Osteocyte (in vitro differentiated cells): Measurements from ENCODE around the gene USP20. TPM values are rescaled to one million over a fixed set of nuclear protein-coding genes. Genes with fewer than 3 reads are reported as not detected.

Source experiments
- DNase-seq: peaks from one replicate; pipeline ENCODE4 v3.0.0; 2021; ENCODE audit warnings: mixed read lengths; ENCODE audit not compliant: unreplicated experiment; ENCODE audit errors: extremely low spot score
- H3K27ac Mint-ChIP-seq: one replicate; pipeline ENCODE4 v1.8.0; 2021; ENCODE audit warnings: mild to moderate bottlenecking, mixed read lengths; ENCODE audit not compliant: unreplicated experiment
- H3K27me3 Mint-ChIP-seq: one replicate; pipeline ENCODE4 v1.8.0; 2021; ENCODE audit warnings: mixed read lengths; ENCODE audit not compliant: unreplicated experiment
- H3K36me3 Mint-ChIP-seq: one replicate; pipeline ENCODE4 v1.8.0; 2021; ENCODE audit warnings: mixed read lengths; ENCODE audit not compliant: unreplicated experiment
- H3K4me1 Mint-ChIP-seq: one replicate; pipeline ENCODE4 v1.8.0; 2021; ENCODE audit warnings: mixed read lengths; ENCODE audit not compliant: unreplicated experiment
- H3K4me3 Mint-ChIP-seq: one replicate; pipeline ENCODE4 v1.8.0; 2021; ENCODE audit warnings: mild to moderate bottlenecking, moderate library complexity, mixed read lengths; ENCODE audit not compliant: unreplicated experiment
- H3K9me3 Mint-ChIP-seq: one replicate; pipeline ENCODE4 v1.8.0; 2021; ENCODE audit warnings: mixed read lengths; ENCODE audit not compliant: unreplicated experiment
- total RNA-seq: library from RNA; stranded (reverse); gene quantifications from 2 replicates; pipeline ENCODE4 v1.2.1, GENCODE V29; 2021
- TF ChIP-seq, protein P1 (sequence below): fragments of 200-600 bp; sonication (generic); IDR thresholded peaks from 2 replicates; pipeline ENCODE4 v1.5.0; 2021; ENCODE audit warnings: antibody characterized with exemption, mild to moderate bottlenecking, moderate library complexity

Gene USP20
- total RNA-seq, 1 donor from 2014 or later = 32.6 TPM

DNA sequence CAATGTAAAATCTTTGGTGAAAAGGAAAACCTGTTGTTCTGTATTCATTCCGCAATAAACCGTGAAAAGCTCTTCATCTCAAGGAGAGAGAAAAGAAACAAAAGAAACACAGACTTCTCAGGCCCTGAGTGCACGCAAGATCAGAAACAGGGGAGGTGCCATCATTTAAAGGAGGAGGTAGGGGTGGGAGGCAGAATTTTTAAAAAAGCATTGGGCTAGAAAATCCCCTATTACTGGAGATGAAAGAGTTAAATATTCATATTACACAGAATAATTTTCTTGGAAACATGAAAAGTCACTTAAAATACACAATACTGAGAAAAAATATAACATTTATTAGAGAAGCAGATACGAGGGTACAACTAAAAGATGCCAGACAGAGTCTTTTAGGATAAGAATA is 56.3 kb downstream of the USP20 start:
- H3K9me3 Mint-ChIP-seq = no peaks in the 10 kb centered on the region
- H3K4me3 Mint-ChIP-seq = peak overlapping the region; percentile 62
- H3K36me3 Mint-ChIP-seq = peaks cover 24% of the 10 kb centered on the region
- H3K27ac Mint-ChIP-seq = peak overlapping the region; percentile 89
- no peaks in the 10 kb centered on the region for H3K27me3 Mint-ChIP-seq
- H3K4me1 Mint-ChIP-seq = peaks cover 33% of the 10 kb centered on the region
- TF ChIP-seq, protein P1, sequence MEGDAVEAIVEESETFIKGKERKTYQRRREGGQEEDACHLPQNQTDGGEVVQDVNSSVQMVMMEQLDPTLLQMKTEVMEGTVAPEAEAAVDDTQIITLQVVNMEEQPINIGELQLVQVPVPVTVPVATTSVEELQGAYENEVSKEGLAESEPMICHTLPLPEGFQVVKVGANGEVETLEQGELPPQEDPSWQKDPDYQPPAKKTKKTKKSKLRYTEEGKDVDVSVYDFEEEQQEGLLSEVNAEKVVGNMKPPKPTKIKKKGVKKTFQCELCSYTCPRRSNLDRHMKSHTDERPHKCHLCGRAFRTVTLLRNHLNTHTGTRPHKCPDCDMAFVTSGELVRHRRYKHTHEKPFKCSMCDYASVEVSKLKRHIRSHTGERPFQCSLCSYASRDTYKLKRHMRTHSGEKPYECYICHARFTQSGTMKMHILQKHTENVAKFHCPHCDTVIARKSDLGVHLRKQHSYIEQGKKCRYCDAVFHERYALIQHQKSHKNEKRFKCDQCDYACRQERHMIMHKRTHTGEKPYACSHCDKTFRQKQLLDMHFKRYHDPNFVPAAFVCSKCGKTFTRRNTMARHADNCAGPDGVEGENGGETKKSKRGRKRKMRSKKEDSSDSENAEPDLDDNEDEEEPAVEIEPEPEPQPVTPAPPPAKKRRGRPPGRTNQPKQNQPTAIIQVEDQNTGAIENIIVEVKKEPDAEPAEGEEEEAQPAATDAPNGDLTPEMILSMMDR = no peak
- no peak for DNase-seq

GRCh38 chr9:129894120-129894823 is 59.0 kb downstream of the USP20 start:
- Mint-ChIP-seq H3K4me1 (peaks cover 22% of the 10 kb centered on the region), H3K27me3 (no peaks in the 10 kb centered on the region), H3K4me3 (no peak overlapping the region), H3K27ac (no peak overlapping the region), H3K9me3 (no peaks in the 10 kb centered on the region), H3K36me3 (peaks cover 36% of the 10 kb centered on the region)
- TF ChIP-seq, protein P1 = no peak
- no peak for DNase-seq

- peaks cover 21% of the 10 kb centered on the region for H3K4me1 Mint-ChIP-seq
- no peaks in the 10 kb centered on the region for H3K27me3 Mint-ChIP-seq
- no peak overlapping the region for H3K27ac Mint-ChIP-seq
- DNase-seq = no peak
- H3K36me3 Mint-ChIP-seq = peaks cover 38% of the 10 kb centered on the region
- H3K9me3 Mint-ChIP-seq = no peaks in the 10 kb centered on the region
- no peak overlapping the region for H3K4me3 Mint-ChIP-seq
- TF ChIP-seq, protein P1 = no peak
Observed at GRCh38 chr9:129895376-129896268, 60.4 kb downstream of the USP20 start.

GRCh38 chr9:129897263-129897662 is 62.0 kb downstream of the USP20 start:
- Mint-ChIP-seq H3K4me1 (peaks cover 10% of the 10 kb centered on the region), H3K27me3 (no peaks in the 10 kb centered on the region), H3K9me3 (no peaks in the 10 kb centered on the region), H3K36me3 (peaks cover 47% of the 10 kb centered on the region), H3K4me3 (no peak overlapping the region), H3K27ac (no peak overlapping the region)
- TF ChIP-seq, protein P1 = no peak
- no peak for DNase-seq

- Mint-ChIP-seq H3K36me3 (peaks cover 48% of the 10 kb centered on the region), H3K27ac (no peak overlapping the region), H3K4me3 (no peak overlapping the region), H3K4me1 (peaks cover under 1% of the 10 kb centered on the region), H3K9me3 (no peaks in the 10 kb centered on the region), H3K27me3 (no peaks in the 10 kb centered on the region)
- TF ChIP-seq, protein P1 = no peak
- no peak for DNase-seq
Observed at GRCh38 chr9:129898185-129898584, 62.9 kb downstream of the USP20 start.
